GM19035 (cell line): Measurements from ENCODE around the gene ACLY.
A peak's percentile ranks its signal among the peaks of the same experiment; 100 is the strongest.

Source experiments
- ATAC-seq: cut with Tn5 transposase; IDR thresholded peaks from one replicate; pipeline ENCODE4 v1.9.1; 2021; ENCODE audit not compliant: unreplicated experiment

Gene ACLY

GRCh38 chr17:41918314-41919164 is at the start of gene ACLY:
Gene ACLY (minus strand): TSS chr17:41918951. CDS start chr17:41913873, 5,078 bp downstream.
- ATAC-seq = peak; percentile 92

DNA sequence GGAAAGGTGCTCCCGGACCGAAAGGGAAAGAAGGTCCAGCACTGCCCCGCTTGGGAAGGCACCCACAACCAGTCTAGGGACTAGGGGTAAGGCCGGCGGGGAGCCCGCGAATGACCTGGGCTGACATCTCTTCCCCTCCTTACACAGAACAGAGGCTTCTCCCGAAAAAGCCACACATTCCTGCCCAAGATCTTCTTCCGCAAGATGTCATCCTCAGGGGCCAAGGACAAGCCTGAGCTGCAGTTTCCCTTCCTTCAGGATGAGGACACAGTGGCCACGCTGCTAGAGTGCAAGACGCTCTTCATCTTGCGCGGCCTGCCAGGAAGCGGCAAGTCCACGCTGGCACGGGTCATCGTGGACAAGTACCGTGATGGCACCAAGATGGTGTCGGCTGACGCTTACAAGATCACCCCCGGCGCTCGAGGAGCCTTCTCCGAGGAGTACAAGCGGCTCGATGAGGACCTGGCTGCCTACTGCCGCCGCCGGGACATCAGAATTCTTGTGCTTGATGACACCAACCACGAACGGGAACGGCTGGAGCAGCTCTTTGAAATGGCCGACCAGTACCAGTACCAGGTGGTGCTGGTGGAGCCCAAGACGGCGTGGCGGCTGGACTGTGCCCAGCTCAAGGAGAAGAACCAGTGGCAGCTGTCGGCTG is 49.3 kb upstream of the ACLY start:
- ATAC-seq = no peak

- peak; percentile 23 for ATAC-seq
Observed at GRCh38 chr17:41967141-41967920, 48.6 kb upstream of the ACLY start.

DNA sequence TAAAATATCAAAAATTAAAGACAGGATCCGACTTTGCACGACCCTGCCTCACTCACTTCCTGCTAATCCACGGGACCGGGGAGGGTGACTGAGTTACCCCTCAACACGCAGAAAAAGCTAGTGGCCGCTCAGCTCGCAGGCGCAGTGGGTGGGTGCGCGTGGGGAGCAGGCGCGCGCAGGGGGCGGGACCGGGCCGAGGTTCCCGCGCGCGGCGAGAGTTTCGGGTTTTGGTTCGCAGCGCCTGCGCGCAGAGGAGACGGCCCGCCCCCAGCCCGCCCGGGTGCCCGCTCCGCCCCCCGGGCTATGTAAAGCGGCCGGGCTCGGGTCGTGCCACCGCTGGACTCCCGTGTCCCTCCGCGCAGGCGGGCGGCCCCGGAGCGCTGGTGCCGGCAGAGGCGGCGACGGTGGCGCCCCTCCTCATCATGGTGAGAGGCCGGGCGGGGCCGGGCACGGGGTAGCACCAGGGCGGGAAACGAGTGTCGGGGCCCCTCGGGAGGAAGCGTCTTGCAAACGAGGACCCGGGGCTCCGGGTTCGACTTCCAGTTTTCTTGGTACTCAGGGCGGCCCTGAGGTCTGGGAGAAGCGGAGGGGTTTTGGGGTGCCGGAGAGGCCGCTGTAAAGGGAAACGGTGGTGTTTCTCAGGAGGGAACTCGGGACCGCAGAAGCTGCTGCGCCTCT is 47.9 kb upstream of the ACLY start, which contains the start of gene CNP:
CNP (plus strand) TSS at position 333 of the 678 bp plus-strand sequence; CDS start at position 423, 90 bp downstream.
- peak; percentile 67 for ATAC-seq

DNA sequence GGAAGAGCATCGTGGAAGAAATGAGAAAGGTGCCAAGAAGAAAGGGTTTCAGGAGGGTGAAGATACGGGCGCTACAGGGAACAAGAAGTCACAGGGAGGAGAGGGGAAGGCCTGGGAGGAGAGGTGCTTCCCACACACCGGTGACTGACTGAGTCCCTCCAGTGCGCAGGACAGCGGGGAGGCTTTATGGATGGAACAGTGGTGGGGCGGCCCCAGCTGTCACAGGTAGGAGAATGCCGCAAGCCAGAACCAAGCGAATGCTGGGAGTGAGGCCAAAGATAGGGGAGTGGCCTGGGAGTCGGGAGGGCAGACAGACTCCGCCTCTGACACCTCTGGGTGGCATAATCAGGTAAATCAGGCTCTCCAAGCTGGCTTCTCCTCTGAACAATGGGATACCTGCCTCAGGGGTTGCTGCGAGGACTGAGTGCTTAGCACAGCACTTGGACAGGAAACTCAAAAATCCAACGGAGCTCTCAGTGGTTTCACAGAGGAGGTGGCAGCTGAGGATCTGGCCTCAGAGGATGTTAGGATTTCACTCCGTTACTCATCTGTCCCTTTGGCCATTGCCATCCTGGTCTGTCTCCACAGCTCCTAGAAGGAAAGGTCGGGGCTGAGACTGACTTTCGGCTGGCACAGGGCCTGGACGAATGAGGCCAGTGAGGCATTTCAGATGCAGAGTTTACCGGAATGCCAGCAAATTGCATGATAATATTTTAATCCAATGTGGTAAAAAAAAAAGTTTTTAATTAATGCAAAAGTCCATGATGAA is 47.1 kb upstream of the ACLY start:
- no peak for ATAC-seq

- no peak for ATAC-seq
Observed at GRCh38 chr17:41962768-41963434, 44.1 kb upstream of the ACLY start.

DNA sequence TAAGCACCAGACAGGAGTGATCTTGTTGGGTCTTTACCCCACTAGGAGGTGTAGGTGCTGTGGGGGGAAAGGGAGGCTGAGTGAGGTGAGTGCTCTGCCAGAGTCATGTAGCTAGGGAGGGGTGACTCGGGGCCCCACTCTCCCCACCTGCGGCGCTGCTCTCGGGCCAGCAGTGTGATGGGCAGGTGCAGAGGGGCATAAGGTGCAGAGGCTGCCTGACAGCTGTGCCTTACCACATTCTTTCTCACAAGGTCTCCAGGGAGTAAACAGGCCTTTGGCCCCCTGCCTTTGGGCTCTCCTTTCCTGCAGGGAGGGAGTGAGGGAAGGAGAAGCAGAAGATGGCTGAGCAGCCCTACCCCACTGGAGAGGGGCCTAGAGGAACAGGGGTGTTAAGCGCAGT is 43.4 kb upstream of the ACLY start:
- no peak for ATAC-seq

DNA sequence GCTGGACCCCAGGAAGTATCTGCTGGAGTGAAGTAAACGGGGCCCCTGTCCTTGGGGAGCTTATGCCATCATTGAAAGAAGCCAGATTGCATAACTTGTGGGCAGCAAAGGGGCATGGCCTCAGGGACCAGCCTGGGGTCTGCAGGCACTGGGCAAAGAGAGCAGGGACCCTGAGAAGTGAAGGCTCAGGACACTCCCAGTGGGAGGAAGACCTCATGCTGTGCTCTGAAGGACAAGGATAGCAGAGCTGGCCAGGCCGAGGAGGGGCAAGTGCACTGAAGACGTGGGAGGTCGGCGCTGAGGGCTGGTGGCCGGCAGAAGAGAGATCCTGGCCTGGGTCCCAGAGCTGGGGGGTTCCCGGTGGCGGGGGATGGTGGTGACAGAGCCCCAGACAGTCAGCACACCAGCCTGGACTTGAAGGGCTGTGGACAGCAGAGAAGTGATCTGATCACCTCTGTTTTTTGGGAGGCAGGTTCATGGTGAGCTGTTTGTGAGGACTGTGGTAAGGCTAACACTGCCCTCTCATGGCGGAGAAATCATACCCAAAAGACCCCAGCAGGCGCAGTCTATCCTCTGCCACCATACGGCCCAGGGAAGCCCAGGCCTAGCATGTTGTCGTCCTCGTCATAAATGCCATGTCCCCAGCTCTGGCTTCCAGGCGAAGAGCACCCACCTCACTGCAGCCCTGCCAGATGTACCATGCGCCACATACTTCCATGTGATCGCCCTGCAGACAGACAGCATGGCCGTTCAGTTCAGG is 40.8 kb upstream of the ACLY start:
- ATAC-seq = no peak

GRCh38 chr17:41959030-41959335 is 40.2 kb upstream of the ACLY start:
- no peak for ATAC-seq

- ATAC-seq = no peak
Observed at GRCh38 chr17:41957869-41958439, 39.2 kb upstream of the ACLY start.

GRCh38 chr17:41957031-41957868 is 38.5 kb upstream of the ACLY start:
- ATAC-seq = no peak

- ATAC-seq = no peak
Observed at GRCh38 chr17:41956522-41956921, 37.8 kb upstream of the ACLY start.

DNA sequence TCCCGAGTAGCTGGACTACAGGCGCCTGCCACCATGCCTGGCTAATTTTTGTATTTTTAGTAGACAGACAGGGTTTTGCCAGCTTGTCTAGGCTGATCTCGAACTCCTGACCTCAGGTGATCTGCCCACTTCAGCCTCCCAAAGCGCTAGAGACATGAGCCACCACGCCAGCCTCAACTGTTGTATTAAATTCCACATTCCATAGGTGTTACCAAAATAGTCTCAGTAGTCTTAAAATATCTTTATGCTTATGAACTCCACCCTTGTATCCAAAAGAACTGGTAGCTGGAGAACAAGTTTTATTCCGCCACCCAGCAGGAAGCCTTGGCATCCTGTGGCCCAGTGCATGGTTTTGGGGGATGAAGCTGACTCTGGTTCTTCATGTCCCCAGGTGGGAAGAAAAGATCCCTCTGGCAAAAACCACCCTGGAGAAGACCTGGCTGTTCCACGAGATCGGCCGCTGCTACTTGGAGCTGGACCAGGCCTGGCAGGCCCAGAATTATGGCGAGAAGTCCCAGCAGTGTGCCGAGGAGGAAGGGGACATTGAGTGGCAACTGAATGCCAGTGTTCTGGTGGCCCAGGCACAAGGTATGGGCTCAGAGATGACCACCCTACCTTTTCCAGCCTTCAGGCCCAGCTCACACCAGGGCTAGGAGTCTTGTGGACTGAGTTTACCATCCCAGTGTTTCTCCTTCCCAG is 30.2 kb upstream of the ACLY start:
- ATAC-seq = no peak

- ATAC-seq = no peak
Observed at GRCh38 chr17:41944943-41945342, 26.2 kb upstream of the ACLY start.

DNA sequence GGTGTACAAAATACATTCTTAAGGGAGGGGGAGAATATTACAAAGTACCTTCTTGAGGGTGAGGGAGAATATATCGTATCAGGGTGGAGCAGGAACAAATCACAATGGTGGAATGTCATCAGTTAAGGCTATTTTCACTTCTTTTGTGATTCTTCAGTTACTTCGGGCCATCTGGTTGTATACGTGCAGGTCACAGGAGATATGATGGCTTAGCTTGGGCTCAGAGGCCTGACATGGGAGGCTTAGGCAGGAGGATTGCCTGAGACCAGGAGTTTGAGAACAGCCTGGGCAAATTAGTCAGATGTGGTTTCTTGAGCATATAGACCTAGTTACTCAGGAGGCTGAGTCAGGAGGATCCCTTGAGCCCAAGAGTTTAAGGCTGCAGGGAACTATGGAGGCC is 24.7 kb upstream of the ACLY start:
- no peak for ATAC-seq

DNA sequence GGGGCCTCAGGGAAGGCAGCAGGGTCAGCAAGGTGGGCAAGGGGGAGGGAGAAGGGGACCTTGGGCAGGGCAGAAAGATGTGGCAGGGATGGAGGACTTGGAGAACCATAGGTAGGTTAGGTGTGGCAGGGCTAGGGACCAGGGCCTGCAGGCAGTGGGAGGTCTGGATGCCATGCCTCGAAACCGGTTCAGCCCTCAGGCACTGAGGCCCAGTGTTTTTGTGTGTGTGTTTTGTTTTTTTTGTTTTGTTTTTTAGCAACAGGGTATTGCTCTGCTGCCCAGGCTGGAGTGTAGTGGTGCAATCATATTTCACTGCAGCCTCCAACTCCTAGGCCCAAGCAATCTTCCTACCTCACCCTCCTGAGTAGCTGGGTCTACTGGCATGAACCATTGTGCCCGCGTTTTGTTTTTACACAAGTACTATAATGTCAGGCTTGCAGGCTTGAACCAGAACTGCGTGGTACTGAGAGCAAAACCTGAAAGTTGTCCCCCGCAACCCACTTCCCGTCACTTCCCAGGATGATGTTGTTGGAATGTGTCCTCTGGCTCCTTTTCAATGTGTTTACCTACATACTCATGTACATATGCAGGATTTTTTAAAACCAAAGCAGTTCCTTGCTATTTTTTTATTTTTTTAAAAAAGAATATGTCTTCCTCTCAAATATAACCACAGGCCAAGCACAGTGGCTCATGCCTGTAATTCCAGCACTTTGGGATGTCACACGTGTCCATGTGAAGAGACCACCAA is 24.0 kb upstream of the ACLY start:
- ATAC-seq = no peak

DNA sequence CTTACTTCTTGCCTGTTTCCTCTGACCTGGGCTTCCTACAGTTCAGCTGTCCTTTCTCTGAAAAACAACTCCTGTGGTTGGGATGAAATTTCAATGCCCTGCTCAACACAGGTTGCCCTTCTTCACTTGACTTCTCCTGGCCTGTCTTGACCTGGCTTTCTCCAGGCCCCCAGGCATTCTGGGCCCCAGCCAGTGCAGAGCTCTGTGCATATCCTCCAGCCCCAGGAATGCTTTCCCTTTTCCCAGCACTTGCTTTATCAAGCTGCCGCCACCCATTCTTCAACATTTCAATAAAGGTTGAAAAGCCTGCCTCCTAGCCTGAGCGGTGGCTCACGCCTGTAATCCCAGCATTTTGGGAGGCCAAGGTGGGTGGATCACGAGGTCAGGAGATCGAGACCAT is 22.4 kb upstream of the ACLY start:
- ATAC-seq = no peak
